AG04449 (cell line): ENCODE data around the gene USH2A.

Experiments used
- CTCF ChIA-PET: fragments of 350-600 bp; formaldehyde crosslinking; extraction: SDS; loops from one replicate; lab custom pipeline; 2021; ENCODE audit warnings: antibody characterized with exemption; lab: Yijun Ruan, JAX
- POLR2A ChIA-PET: fragments of 400-600, 350-600 bp; formaldehyde crosslinking; extraction: SDS; loops from one replicate; lab custom pipeline; 2020; ENCODE audit warnings: antibody characterized with exemption, inconsistent platforms; lab: Yijun Ruan, JAX
- DNase-seq: peaks from one replicate; pipeline ENCODE4 v3.0.0-alpha.2; 2010; ENCODE audit warnings: low read depth, low spot score
- H3K4me3 ChIP-seq: 2 replicates; pipeline ENCODE4 v1.5.1; 2011; ENCODE audit warnings: low read depth, mild to moderate bottlenecking, control low read depth, low read length
- TF ChIP-seq, protein P1 (sequence below): IDR thresholded peaks from one replicate; pipeline ENCODE4 v1.5.1; 2011; ENCODE audit warnings: mild to moderate bottlenecking, moderate library complexity, low read length, control low read depth, inconsistent platforms; ENCODE audit not compliant: insufficient read depth; ENCODE audit errors: missing control alignments

Gene USH2A

GRCh38 chr1:216258856-216259255, 164.4 kb downstream of the USH2A start:
- no peak overlapping the region for H3K4me3 ChIP-seq
- POLR2A ChIA-PET: no interaction called here
- TF ChIP-seq, protein P1, sequence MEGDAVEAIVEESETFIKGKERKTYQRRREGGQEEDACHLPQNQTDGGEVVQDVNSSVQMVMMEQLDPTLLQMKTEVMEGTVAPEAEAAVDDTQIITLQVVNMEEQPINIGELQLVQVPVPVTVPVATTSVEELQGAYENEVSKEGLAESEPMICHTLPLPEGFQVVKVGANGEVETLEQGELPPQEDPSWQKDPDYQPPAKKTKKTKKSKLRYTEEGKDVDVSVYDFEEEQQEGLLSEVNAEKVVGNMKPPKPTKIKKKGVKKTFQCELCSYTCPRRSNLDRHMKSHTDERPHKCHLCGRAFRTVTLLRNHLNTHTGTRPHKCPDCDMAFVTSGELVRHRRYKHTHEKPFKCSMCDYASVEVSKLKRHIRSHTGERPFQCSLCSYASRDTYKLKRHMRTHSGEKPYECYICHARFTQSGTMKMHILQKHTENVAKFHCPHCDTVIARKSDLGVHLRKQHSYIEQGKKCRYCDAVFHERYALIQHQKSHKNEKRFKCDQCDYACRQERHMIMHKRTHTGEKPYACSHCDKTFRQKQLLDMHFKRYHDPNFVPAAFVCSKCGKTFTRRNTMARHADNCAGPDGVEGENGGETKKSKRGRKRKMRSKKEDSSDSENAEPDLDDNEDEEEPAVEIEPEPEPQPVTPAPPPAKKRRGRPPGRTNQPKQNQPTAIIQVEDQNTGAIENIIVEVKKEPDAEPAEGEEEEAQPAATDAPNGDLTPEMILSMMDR: no peak
- DNase-seq: no peak
- CTCF ChIA-PET: interaction anchor here (1.5 kb wide), 1 partner anchor 37 kb away, joined by 5 read pairs; no protein-coding TSS in a partner anchor

DNA sequence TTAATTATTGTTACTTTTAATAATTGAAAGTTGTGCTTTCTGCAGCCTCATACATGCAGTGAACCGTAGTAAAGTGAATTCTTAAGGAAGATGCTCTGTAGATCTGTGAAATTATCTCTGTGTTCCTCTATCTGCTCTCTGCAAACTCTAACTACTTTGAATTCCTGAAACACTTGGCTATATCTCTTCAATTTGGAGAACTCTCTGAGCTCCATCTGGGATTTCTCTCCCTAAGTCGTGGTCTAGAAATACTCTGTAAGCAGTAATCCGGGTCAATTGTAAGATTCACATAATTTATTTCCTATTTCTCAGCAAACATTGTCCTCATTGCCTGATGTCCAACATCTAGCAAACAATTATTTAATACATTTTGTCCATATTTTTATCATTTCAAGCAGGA, 164.9 kb downstream of the USH2A start:
- H3K4me3 ChIP-seq: no peak overlapping the region
- DNase-seq: no peak
- ChIA-PET POLR2A (no interaction called here), CTCF (interaction anchor here (1.5 kb wide), 1 partner anchor 37 kb away, joined by 5 read pairs; no protein-coding TSS in a partner anchor)
- TF ChIP-seq, protein P1: no peak

DNA sequence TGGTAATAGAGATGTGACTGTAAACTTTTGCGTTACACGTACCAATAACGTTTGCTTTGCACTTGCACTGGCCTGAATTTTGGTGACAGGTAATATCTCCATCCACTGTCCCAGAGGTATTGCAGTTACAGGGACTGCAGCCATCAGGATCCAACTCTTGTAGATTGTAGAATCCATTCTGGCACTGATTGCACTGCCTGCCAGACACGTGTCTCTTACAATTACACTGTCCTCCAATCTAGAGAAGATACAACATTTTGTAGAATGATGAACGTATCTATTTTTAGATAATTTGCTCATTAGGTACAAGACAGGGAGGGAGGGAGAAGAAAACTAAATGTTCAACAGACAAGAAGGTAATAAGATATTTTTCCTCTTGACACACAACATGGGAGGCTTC, 172.4 kb downstream of the USH2A start:
- no peak overlapping the region for H3K4me3 ChIP-seq
- ChIA-PET POLR2A (no interaction called here), CTCF (no interaction called here)
- TF ChIP-seq, protein P1: no peak
- no peak for DNase-seq

DNA sequence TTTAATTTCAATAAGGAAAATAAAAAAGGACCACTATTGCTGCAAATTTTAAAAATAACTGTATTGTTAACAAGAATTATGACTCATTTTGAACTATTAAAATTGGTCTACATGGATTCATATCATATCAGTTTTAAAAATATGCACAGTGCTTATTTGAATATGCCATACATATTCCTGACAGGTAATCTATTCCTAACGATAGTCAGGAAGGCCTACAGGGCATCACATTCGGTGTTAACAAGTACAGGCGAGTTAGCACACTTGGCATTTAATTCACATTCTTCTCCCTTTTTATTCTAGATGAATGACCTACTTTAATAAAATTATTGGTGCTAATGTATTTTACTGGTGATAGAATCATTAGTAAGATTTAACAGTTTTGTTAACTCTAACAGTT, 174.6 kb downstream of the USH2A start:
- H3K4me3 ChIP-seq: no peak overlapping the region
- POLR2A ChIA-PET: no interaction called here
- DNase-seq: no peak
- TF ChIP-seq, protein P1: no peak
- CTCF ChIA-PET: no interaction called here

GRCh38 chr1:216247937-216248336, 175.3 kb downstream of the USH2A start:
- ChIA-PET POLR2A (no interaction called here), CTCF (interaction anchor here (1.1 kb wide), 1 partner anchor 27 kb away, joined by 5 read pairs; no protein-coding TSS in a partner anchor)
- TF ChIP-seq, protein P1: no peak
- no peak overlapping the region for H3K4me3 ChIP-seq
- no peak for DNase-seq

DNA sequence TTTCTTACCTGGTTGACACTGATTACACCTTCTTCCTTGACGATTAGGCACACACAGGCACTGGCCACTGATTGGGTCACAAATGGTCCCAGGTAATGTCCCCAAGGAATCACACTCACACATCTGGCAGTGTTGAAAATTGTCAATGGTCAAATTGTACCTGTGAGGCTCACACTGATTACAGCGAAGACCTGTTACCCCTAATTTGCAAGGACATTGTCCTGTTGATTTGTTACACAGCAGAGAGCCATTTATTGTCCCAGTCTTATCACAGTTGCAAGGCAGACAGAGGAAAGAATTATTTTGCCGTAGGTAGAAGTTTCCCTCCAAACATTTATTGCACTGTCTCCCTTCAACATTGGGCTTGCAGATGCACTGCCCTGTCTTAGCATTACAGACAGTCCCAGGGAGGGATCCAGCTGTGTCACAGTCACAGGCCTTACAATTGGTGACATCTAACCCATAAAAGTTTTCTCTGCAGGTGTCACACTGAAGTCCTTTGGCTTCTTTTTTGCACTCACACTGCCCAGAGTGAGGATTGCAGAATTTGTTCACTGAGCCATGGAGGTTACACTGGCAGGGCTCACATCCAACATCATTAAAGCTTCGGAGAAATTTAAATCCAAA, 176.6 kb downstream of the USH2A start:
- ChIA-PET POLR2A (no interaction called here), CTCF (interaction anchor here (1.1 kb wide), 1 partner anchor 25 kb away, joined by 5 read pairs; no protein-coding TSS in a partner anchor)
- H3K4me3 ChIP-seq: no peak overlapping the region
- DNase-seq: no peak
- TF ChIP-seq, protein P1: no peak
